Erythroblast (primary cell): Measurements from ENCODE around the gene KDM4D.

ENCODE experiments used
- DNase-seq, 2 experiments: peaks; one replicate each; lab custom pipeline; 2025; lab: John Stamatoyannopoulos, UW
- GATA1 ChIP-seq: IDR thresholded peaks from 2 replicates; pipeline ENCODE4 v1.6.1; 2011; ENCODE audit warnings: low read depth, mild to moderate bottlenecking, control low read depth, low read length, moderate library complexity
- POLR2A ChIP-seq: IDR thresholded peaks from 2 replicates; pipeline ENCODE4 v1.6.1; 2011; ENCODE audit warnings: mild to moderate bottlenecking, low read length

Gene KDM4D

GRCh38 chr11:94938095-94939055, 35.1 kb upstream of the KDM4D start:
- no peak for DNase-seq

GRCh38 chr11:94939346-94939745, 34.2 kb upstream of the KDM4D start:
- no peak for DNase-seq
- TF ChIP-seq GATA1 (no peak), POLR2A (no peak)

More at GRCh38 chr11:94938095-94939055, 35.1 kb upstream of the KDM4D start:
- no peak for TF ChIP-seq POLR2A
- TF ChIP-seq GATA1, result no peak

- no peak for DNase-seq
These were observed 32.4 kb upstream of the KDM4D start for GRCh38 chr11:94941131-94941530.

GRCh38 chr11:94946812-94947211, 26.7 kb upstream of the KDM4D start:
- DNase-seq, result no peak
- no peak for TF ChIP-seq POLR2A
- TF ChIP-seq GATA1, result no peak

More at GRCh38 chr11:94941131-94941530, 32.4 kb upstream of the KDM4D start:
- TF ChIP-seq GATA1, result no peak
- TF ChIP-seq POLR2A, result no peak

GRCh38 chr11:94948070-94948617, 25.4 kb upstream of the KDM4D start:
- no peak for DNase-seq
- TF ChIP-seq GATA1, result no peak
- no peak for TF ChIP-seq POLR2A

GRCh38 chr11:94954753-94955152, 18.8 kb upstream of the KDM4D start:
- no peak for DNase-seq
- TF ChIP-seq GATA1 (no peak), POLR2A (no peak)

GRCh38 chr11:94956963-94957362, 16.5 kb upstream of the KDM4D start:
- DNase-seq, result no peak
- no peak for TF ChIP-seq GATA1
- no peak for TF ChIP-seq POLR2A

- TF ChIP-seq GATA1 (no peak), POLR2A (no peak)
- no peak for DNase-seq
These were observed 15.3 kb upstream of the KDM4D start for GRCh38 chr11:94958121-94958696.

GRCh38 chr11:94959179-94959578, 14.3 kb upstream of the KDM4D start:
- DNase-seq, result no peak
- no peak for TF ChIP-seq POLR2A
- TF ChIP-seq GATA1, result no peak

GRCh38 chr11:94960488-94960887, 13.0 kb upstream of the KDM4D start:
- DNase-seq, result no peak
- TF ChIP-seq GATA1 (no peak), POLR2A (no peak)

GRCh38 chr11:94961255-94961654, 12.3 kb upstream of the KDM4D start:
- TF ChIP-seq POLR2A (no peak), GATA1 (no peak)
- DNase-seq, result no peak

- no peak for DNase-seq
- TF ChIP-seq GATA1, result no peak
- no peak for TF ChIP-seq POLR2A
These were observed 8.6 kb upstream of the KDM4D start for GRCh38 chr11:94964934-94965333.

GRCh38 chr11:94968334-94968958, 5.1 kb upstream of the KDM4D start:
- peak; percentile 3 to 20 for DNase-seq
- TF ChIP-seq POLR2A (no peak), GATA1 (no peak)

GRCh38 chr11:94972700-94973098, 810 bp upstream of the KDM4D start:
- no peak for DNase-seq
- TF ChIP-seq GATA1, result no peak
- no peak for TF ChIP-seq POLR2A

- peak; percentile 18 to 42 for DNase-seq
These were observed 669 bp downstream of the KDM4D start for GRCh38 chr11:94974178-94974577.

More at GRCh38 chr11:94974178-94974577, 669 bp downstream of the KDM4D start:
- TF ChIP-seq POLR2A (no peak), GATA1 (no peak)
